ENCODE results near the gene FASN.

FASN gene

GRCh38 chr17:82081546-82081945 lies 16.5 kb downstream of the FASN start:
- Histone ChIP-seq H3K14ac (ENCODE audit: low read length in 2 of 2) (no peak overlapping the region), H3K9me3 (ENCODE audit: control insufficient read depth, low read length) (no peaks in the 10 kb centered on the region), H2BK5ac (ENCODE audit: low read depth, low read length, poor library complexity, severe bottlenecking) (no peak overlapping the region), H2AK5ac (ENCODE audit: low read length, severe bottlenecking) (no peak overlapping the region), H3K4ac (ENCODE audit: low read depth in 1 of 2, low read length in 2 of 2) (no peak overlapping the region), H2BK12ac (ENCODE audit: low read length in 2 of 2) (no peak overlapping the region), H3K27me3 (ENCODE audit: control insufficient read depth in 1 of 2, insufficient read depth in 1 of 2, low read length in 2 of 2) (no peaks in the 10 kb centered on the region), H2BK120ac (ENCODE audit: low read depth, low read length) (no peak overlapping the region), H3K23ac (ENCODE audit: low read length in 2 of 2) (no peak overlapping the region), H3K27ac (ENCODE audit: low read length, poor library complexity, severe bottlenecking) (no peak overlapping the region), H4K8ac (ENCODE audit: low read length) (no peak overlapping the region), H2BK15ac (ENCODE audit: low read depth, poor library complexity, severe bottlenecking) (no peak overlapping the region), H3K18ac (ENCODE audit: low read depth in 1 of 2, low read length in 2 of 2) (no peak overlapping the region), H3K4me1 (ENCODE audit: control insufficient read depth, insufficient read depth, low read depth, low read length) (peaks cover 3% of the 10 kb centered on the region), H4K91ac (ENCODE audit: low read length) (no peak overlapping the region), H3K4me3 (ENCODE audit: insufficient read depth in 1 of 2, low read depth in 1 of 2, low read length in 2 of 2) (no peak overlapping the region), H2AFZ (ENCODE audit: low read depth, low read length) (no peak overlapping the region), H3K79me1 (replicated peaks; ENCODE audit: low read length, poor library complexity, severe bottlenecking) (peaks cover 40% of the 10 kb centered on the region), H3K36me3 (ENCODE audit: control insufficient read depth in 1 of 2, insufficient read depth in 2 of 2, low read depth in 1 of 2, low read length in 2 of 2) (peaks cover 81 to 99% of the 10 kb centered on the region in 2 experiments), H3K9ac (ENCODE audit: low read length) (no peak overlapping the region), H3K4me2 (ENCODE audit: low read length, poor library complexity, severe bottlenecking) (no peak overlapping the region)
- 97% methylated on average over 19 of the region's 20 CpGs for WGBS
- no peak for DNase-seq

- H2BK5ac ChIP-seq (ENCODE audit: low read depth, low read length, poor library complexity, severe bottlenecking), result no peak overlapping the region
- no peaks in the 10 kb centered on the region for H3K9me3 ChIP-seq (ENCODE audit: control insufficient read depth, low read length)
- WGBS, result 97% methylated on average over 43 of the region's 44 CpGs
These were observed 17.1 kb downstream of the FASN start for GRCh38 chr17:82080789-82081464.

GRCh38 chr17:82080048-82080788 lies 17.8 kb downstream of the FASN start:
- Histone ChIP-seq H3K14ac (ENCODE audit: low read length in 2 of 2) (no peak overlapping the region), H3K79me1 (replicated peaks; ENCODE audit: low read length, poor library complexity, severe bottlenecking) (peaks cover 30% of the 10 kb centered on the region), H3K4ac (ENCODE audit: low read depth in 1 of 2, low read length in 2 of 2) (no peak overlapping the region), H3K9me3 (ENCODE audit: control insufficient read depth, low read length) (no peaks in the 10 kb centered on the region), H4K91ac (ENCODE audit: low read length) (no peak overlapping the region), H2BK12ac (ENCODE audit: low read length in 2 of 2) (no peak overlapping the region), H2BK15ac (ENCODE audit: low read depth, poor library complexity, severe bottlenecking) (no peak overlapping the region), H2AK5ac (ENCODE audit: low read length, severe bottlenecking) (no peak overlapping the region), H3K27me3 (ENCODE audit: control insufficient read depth in 1 of 2, insufficient read depth in 1 of 2, low read length in 2 of 2) (no peaks in the 10 kb centered on the region), H2BK5ac (ENCODE audit: low read depth, low read length, poor library complexity, severe bottlenecking) (no peak overlapping the region), H3K4me3 (ENCODE audit: insufficient read depth in 1 of 2, low read depth in 1 of 2, low read length in 2 of 2) (no peak overlapping the region), H3K9ac (ENCODE audit: low read length) (no peak overlapping the region), H2BK120ac (ENCODE audit: low read depth, low read length) (no peak overlapping the region), H3K18ac (ENCODE audit: low read depth in 1 of 2, low read length in 2 of 2) (no peak overlapping the region), H3K36me3 (ENCODE audit: control insufficient read depth in 1 of 2, insufficient read depth in 2 of 2, low read depth in 1 of 2, low read length in 2 of 2) (peaks cover 69 to 87% of the 10 kb centered on the region in 2 experiments), H3K23ac (ENCODE audit: low read length in 2 of 2) (no peak overlapping the region), H3K4me1 (ENCODE audit: control insufficient read depth, insufficient read depth, low read depth, low read length) (peaks cover 3% of the 10 kb centered on the region), H3K27ac (ENCODE audit: low read length, poor library complexity, severe bottlenecking) (no peak overlapping the region), H3K4me2 (ENCODE audit: low read length, poor library complexity, severe bottlenecking) (no peak overlapping the region), H2AFZ (ENCODE audit: low read depth, low read length) (no peak overlapping the region), H4K8ac (ENCODE audit: low read length) (no peak overlapping the region)
- DNase-seq, result no peak
- 96% methylated on average over 36 of the region's 36 CpGs for whole genome bisulfite sequencing

More at GRCh38 chr17:82080789-82081464, 17.1 kb downstream of the FASN start:
- Histone ChIP-seq H3K18ac (ENCODE audit: low read depth in 1 of 2, low read length in 2 of 2) (no peak overlapping the region), H3K14ac (ENCODE audit: low read length in 2 of 2) (no peak overlapping the region), H2BK120ac (ENCODE audit: low read depth, low read length) (no peak overlapping the region), H3K9ac (ENCODE audit: low read length) (no peak overlapping the region), H2BK15ac (ENCODE audit: low read depth, poor library complexity, severe bottlenecking) (no peak overlapping the region), H3K4me2 (ENCODE audit: low read length, poor library complexity, severe bottlenecking) (no peak overlapping the region), H2AFZ (ENCODE audit: low read depth, low read length) (no peak overlapping the region), H4K8ac (ENCODE audit: low read length) (no peak overlapping the region), H4K91ac (ENCODE audit: low read length) (no peak overlapping the region), H2BK12ac (ENCODE audit: low read length in 2 of 2) (no peak overlapping the region), H3K36me3 (ENCODE audit: control insufficient read depth in 1 of 2, insufficient read depth in 2 of 2, low read depth in 1 of 2, low read length in 2 of 2) (peaks cover 75 to 94% of the 10 kb centered on the region in 2 experiments), H3K27me3 (ENCODE audit: control insufficient read depth in 1 of 2, insufficient read depth in 1 of 2, low read length in 2 of 2) (no peaks in the 10 kb centered on the region), H2AK5ac (ENCODE audit: low read length, severe bottlenecking) (no peak overlapping the region), H3K79me1 (replicated peaks; ENCODE audit: low read length, poor library complexity, severe bottlenecking) (peaks cover 36% of the 10 kb centered on the region), H3K4me3 (ENCODE audit: insufficient read depth in 1 of 2, low read depth in 1 of 2, low read length in 2 of 2) (no peak overlapping the region), H3K23ac (ENCODE audit: low read length in 2 of 2) (no peak overlapping the region), H3K4me1 (ENCODE audit: control insufficient read depth, insufficient read depth, low read depth, low read length) (peaks cover 3% of the 10 kb centered on the region), H3K4ac (ENCODE audit: low read depth in 1 of 2, low read length in 2 of 2) (no peak overlapping the region), H3K27ac (ENCODE audit: low read length, poor library complexity, severe bottlenecking) (no peak overlapping the region)
- DNase-seq, result no peak

GRCh38 chr17:82079001-82079677 lies 18.9 kb downstream of the FASN start:
- Histone ChIP-seq H3K9me3 (ENCODE audit: control insufficient read depth, low read length) (no peaks in the 10 kb centered on the region), H3K14ac (ENCODE audit: low read length in 2 of 2) (no peak overlapping the region), H2AK5ac (ENCODE audit: low read length, severe bottlenecking) (no peak overlapping the region), H3K27ac (ENCODE audit: low read length, poor library complexity, severe bottlenecking) (no peak overlapping the region), H4K91ac (ENCODE audit: low read length) (peak overlapping the region; percentile 25), H2BK5ac (ENCODE audit: low read depth, low read length, poor library complexity, severe bottlenecking) (no peak overlapping the region), H2BK15ac (ENCODE audit: low read depth, poor library complexity, severe bottlenecking) (no peak overlapping the region), H3K9ac (ENCODE audit: low read length) (no peak overlapping the region), H3K4me2 (ENCODE audit: low read length, poor library complexity, severe bottlenecking) (no peak overlapping the region), H3K27me3 (ENCODE audit: control insufficient read depth in 1 of 2, insufficient read depth in 1 of 2, low read length in 2 of 2) (no peaks in the 10 kb centered on the region), H2AFZ (ENCODE audit: low read depth, low read length) (no peak overlapping the region), H3K79me1 (replicated peaks; ENCODE audit: low read length, poor library complexity, severe bottlenecking) (peaks cover 29% of the 10 kb centered on the region), H2BK12ac (ENCODE audit: low read length in 2 of 2) (no peak overlapping the region), H3K4ac (ENCODE audit: low read depth in 1 of 2, low read length in 2 of 2) (no peak overlapping the region), H3K36me3 (ENCODE audit: control insufficient read depth in 1 of 2, insufficient read depth in 2 of 2, low read depth in 1 of 2, low read length in 2 of 2) (peaks cover 58 to 77% of the 10 kb centered on the region in 2 experiments), H3K18ac (ENCODE audit: low read depth in 1 of 2, low read length in 2 of 2) (no peak overlapping the region), H2BK120ac (ENCODE audit: low read depth, low read length) (no peak overlapping the region), H3K4me1 (ENCODE audit: control insufficient read depth, insufficient read depth, low read depth, low read length) (peaks cover 3% of the 10 kb centered on the region), H3K23ac (ENCODE audit: low read length in 2 of 2) (no peak overlapping the region), H4K8ac (ENCODE audit: low read length) (peak overlapping the region; percentile 7), H3K4me3 (ENCODE audit: insufficient read depth in 1 of 2, low read depth in 1 of 2, low read length in 2 of 2) (no peak overlapping the region)
- no peak for DNase-seq
- 99% methylated on average over 46 of the region's 47 CpGs for WGBS

Measured in mesenchymal stem cell (in vitro differentiated cells and primary cell).